HepG2 (cell line): Measurements from ENCODE around the gene PRICKLE3. TPM values are rescaled to one million over a fixed set of nuclear protein-coding genes. Genes with fewer than 3 reads are reported as not detected.

Source experiments
- ATF5 ChIP-seq: sonication (generic); formaldehyde crosslinking; IDR thresholded peaks from 2 replicates; pipeline ENCODE4 v1.4.0; 2020; ENCODE audit warnings: mild to moderate bottlenecking, low read depth, missing genetic modification reagents
- BRCA1 ChIP-seq: sonication (generic); formaldehyde crosslinking; IDR thresholded peaks from 2 replicates; pipeline ENCODE4 v1.4.0; 2020; ENCODE audit warnings: missing genetic modification reagents
- GABPA ChIP-seq, 2 experiments: IDR thresholded peaks; 2 replicates each; pipeline ENCODE4 v1.6.1; 2011 to 2016; ENCODE audit warnings: low read depth in 2 of 2, low read length in 1 of 2, missing biosample characterization in 1 of 2, missing genetic modification characterization in 1 of 2
- GMEB1 ChIP-seq: sonication (generic); formaldehyde crosslinking; IDR thresholded peaks from 2 replicates; pipeline ENCODE4 v1.5.1; 2020; ENCODE audit warnings: missing genetic modification reagents, mild to moderate bottlenecking, borderline replicate concordance
- GTF3A ChIP-seq: sonication (generic); formaldehyde crosslinking; conservative IDR thresholded peaks from 2 replicates; pipeline ENCODE4 v1.4.0; 2020; ENCODE audit warnings: mild to moderate bottlenecking, missing genetic modification reagents
- HES4 ChIP-seq: sonication (generic); formaldehyde crosslinking; IDR thresholded peaks from 2 replicates; pipeline ENCODE4 v1.9.0; 2021; ENCODE audit warnings: mild to moderate bottlenecking, missing genetic modification reagents, borderline replicate concordance
- HNF1B ChIP-seq: sonication (generic); formaldehyde crosslinking; IDR thresholded peaks from 2 replicates; pipeline ENCODE4 v1.5.1; 2020; ENCODE audit warnings: mild to moderate bottlenecking, moderate library complexity, missing genetic modification reagents
- HNRNPL ChIP-seq: fragments of 200-400 bp; formaldehyde crosslinking; IDR thresholded peaks from 2 replicates; pipeline ENCODE4 v1.6.1; 2017; ENCODE audit warnings: mild to moderate bottlenecking, low read depth, low read length
- JUND ChIP-seq: sonication (generic); formaldehyde crosslinking; IDR thresholded peaks from 2 replicates; pipeline ENCODE4 v1.8.0; 2022; ENCODE audit warnings: mild to moderate bottlenecking, missing genetic modification reagents
- NCOA1 ChIP-seq: sonication (generic); formaldehyde crosslinking; IDR thresholded peaks from 2 replicates; pipeline ENCODE4 v1.9.0; 2021; ENCODE audit warnings: missing genetic modification reagents
- NFRKB ChIP-seq: fragments of 450-650 bp; IDR thresholded peaks from 2 replicates; pipeline ENCODE4 v1.6.1; 2017
- NFYC ChIP-seq: IDR thresholded peaks from 2 replicates; pipeline ENCODE4 v1.6.1; 2016; ENCODE audit warnings: missing genetic modification reagents, missing compliant biosample characterization
- PAX8 ChIP-seq: sonication (generic); formaldehyde crosslinking; IDR thresholded peaks from 2 replicates; pipeline ENCODE4 v1.8.0; 2022; ENCODE audit warnings: mild to moderate bottlenecking, missing genetic modification reagents, borderline replicate concordance
- SMAD9 ChIP-seq: sonication (generic); formaldehyde crosslinking; IDR thresholded peaks from 2 replicates; pipeline ENCODE4 v1.5.1; 2020; ENCODE audit warnings: mild to moderate bottlenecking, missing genetic modification reagents
- TBX3 ChIP-seq: fragments of 450-650 bp; IDR thresholded peaks from 2 replicates; pipeline ENCODE4 v1.6.1; 2017; ENCODE audit warnings: antibody characterized with exemption, mild to moderate bottlenecking, inconsistent platforms, borderline replicate concordance
- ZFP82 ChIP-seq: sonication (generic); formaldehyde crosslinking; IDR thresholded peaks from 2 replicates; pipeline ENCODE4 v1.5.1; 2020; ENCODE audit warnings: mild to moderate bottlenecking, missing genetic modification reagents, borderline replicate concordance
- ZNF12 ChIP-seq: sonication (generic); formaldehyde crosslinking; IDR thresholded peaks from 2 replicates; pipeline ENCODE4 v1.5.0; 2020; ENCODE audit warnings: missing genetic modification reagents
- ZNF124 ChIP-seq: sonication (generic); formaldehyde crosslinking; IDR thresholded peaks from 2 replicates; pipeline ENCODE4 v1.4.0; 2020; ENCODE audit warnings: missing genetic modification reagents
- ZNF44 ChIP-seq: sonication (generic); formaldehyde crosslinking; IDR thresholded peaks from 2 replicates; pipeline ENCODE4 v1.5.1; 2020; ENCODE audit warnings: mild to moderate bottlenecking, missing genetic modification reagents
- ZNF543 ChIP-seq: sonication (generic); formaldehyde crosslinking; IDR thresholded peaks from 2 replicates; pipeline ENCODE4 v1.4.0; 2020; ENCODE audit warnings: mild to moderate bottlenecking, missing genetic modification reagents
- ZNF562 ChIP-seq: sonication (generic); formaldehyde crosslinking; IDR thresholded peaks from 2 replicates; pipeline ENCODE4 v1.8.0; 2022; ENCODE audit warnings: missing genetic modification reagents, borderline replicate concordance
- ZNF687 ChIP-seq: sonication (generic); formaldehyde crosslinking; IDR thresholded peaks from 2 replicates; pipeline ENCODE4 v1.5.1; 2020; ENCODE audit warnings: mild to moderate bottlenecking, missing genetic modification reagents, moderate library complexity
- ZNF747 ChIP-seq: sonication (generic); formaldehyde crosslinking; IDR thresholded peaks from 2 replicates; pipeline ENCODE4 v1.8.1; 2023; ENCODE audit warnings: missing genetic modification reagents, mild to moderate bottlenecking, borderline replicate concordance
- polyA plus RNA-seq, 8 experiments: library from polyadenylated mRNA; depleted of rRNA in 3 of 8; stranded (reverse) in 7 of 8; unstranded in 1 of 8; fragments of >200 nt; fragmentation: Illumina TruSeq in 4 of 8; extraction: Trizol in 4 of 8; gene quantifications; 2 replicates each; pipeline versions ENCODE4 v1.2.1 to v1.2.3, GENCODE V29; 2011 to 2016; ENCODE audit warnings: low read depth in 4 of 8, missing spikeins in 1 of 8, mixed read lengths in 1 of 8; ENCODE audit not compliant: insufficient read depth in 1 of 8
- total RNA-seq, 5 experiments: library from RNA; depleted of rRNA; stranded (reverse); fragments of >200 nt; fragmentation: Illumina TruSeq; extraction: Trizol; gene quantifications; 2 replicates each; pipeline ENCODE4 v1.2.3, GENCODE V29; 2016; ENCODE audit warnings: low read depth in 1 of 5

Gene PRICKLE3
- total and polyA plus RNA-seq, 2 of the 13 experiments (the other 11 are each of a cell fraction or from before 2014, with no cell fraction given): 2.6 TPM

GRCh38 chrX:49190821-49191573 lies 4.8 kb upstream of the PRICKLE3 start (continued):
- TF ChIP-seq GTF3A (CRISPR knock-in tag): no peak
- no peak for TF ChIP-seq GABPA (IDR thresholded peaks at IDR 0.05; ENCODE audit: low read depth, low read length)
- peak; percentile 80 for TF ChIP-seq GABPA (CRISPR knock-in tag; IDR thresholded peaks at IDR 0.05; ENCODE audit: low read depth)
- TF ChIP-seq ZNF124 (CRISPR knock-in tag): no peak
- TF ChIP-seq HNF1B (CRISPR knock-in tag): no peak
- TF ChIP-seq NFRKB: no peak
- no peak for TF ChIP-seq ZNF12
- peak; percentile 66; the same call in 1 of the 2 replicates for TF ChIP-seq TBX3
- TF ChIP-seq HES4 (CRISPR knock-in tag): no peak
- TF ChIP-seq JUND: no peak
- TF ChIP-seq ATF5: no peak
- TF ChIP-seq PAX8 (CRISPR knock-in tag): no peak
- no peak for TF ChIP-seq NCOA1
- TF ChIP-seq HNRNPL: 0 out of 2 replicates have a peak, but pooled peaks have one; percentile 52
- 0 out of 2 replicates have a peak, but pooled peaks have one; percentile 65 for TF ChIP-seq GMEB1 (CRISPR knock-in tag)
- TF ChIP-seq BRCA1 (CRISPR knock-in tag): no peak
- no peak for TF ChIP-seq ZNF747
- TF ChIP-seq ZNF543 (CRISPR knock-in tag): no peak
- no peak for TF ChIP-seq SMAD9 (CRISPR knock-in tag)
- TF ChIP-seq ZNF562: no peak
- peak; percentile 64; the same call in 1 of the 2 replicates for TF ChIP-seq ZNF687 (CRISPR knock-in tag)
- no peak for TF ChIP-seq ZNF44 (CRISPR knock-in tag)
- no peak for TF ChIP-seq ZFP82 (CRISPR knock-in tag)
- TF ChIP-seq NFYC: peak; percentile 97
